Activated T-cell treated with anti-CD3 and anti-CD28 coated beads for 4 hours (primary cell): ENCODE measurements around the gene TCAP.

Experiments used
- DNase-seq: peaks from one replicate; pipeline ENCODE4 v3.0.0-alpha.2; 2020

TCAP gene

GRCh38 chr17:39652587-39653315 is 12.4 kb upstream of the TCAP start:
- no peak for DNase-seq

DNA sequence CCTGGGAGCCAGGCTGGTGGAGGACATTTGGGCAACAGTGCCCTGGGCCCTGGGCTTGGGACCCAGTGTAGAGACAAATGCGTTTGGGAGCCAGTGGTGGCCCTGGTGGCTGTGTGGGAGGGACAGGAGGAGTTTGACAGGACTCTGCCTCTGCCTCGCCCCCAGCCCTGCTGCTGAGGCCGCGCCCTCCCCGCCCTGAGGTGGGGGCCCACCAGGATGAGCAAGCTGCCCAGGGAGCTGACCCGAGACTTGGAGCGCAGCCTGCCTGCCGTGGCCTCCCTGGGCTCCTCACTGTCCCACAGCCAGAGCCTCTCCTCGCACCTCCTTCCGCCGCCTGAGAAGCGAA is 11.9 kb upstream of the TCAP start:
- DNase-seq: no peak

DNA sequence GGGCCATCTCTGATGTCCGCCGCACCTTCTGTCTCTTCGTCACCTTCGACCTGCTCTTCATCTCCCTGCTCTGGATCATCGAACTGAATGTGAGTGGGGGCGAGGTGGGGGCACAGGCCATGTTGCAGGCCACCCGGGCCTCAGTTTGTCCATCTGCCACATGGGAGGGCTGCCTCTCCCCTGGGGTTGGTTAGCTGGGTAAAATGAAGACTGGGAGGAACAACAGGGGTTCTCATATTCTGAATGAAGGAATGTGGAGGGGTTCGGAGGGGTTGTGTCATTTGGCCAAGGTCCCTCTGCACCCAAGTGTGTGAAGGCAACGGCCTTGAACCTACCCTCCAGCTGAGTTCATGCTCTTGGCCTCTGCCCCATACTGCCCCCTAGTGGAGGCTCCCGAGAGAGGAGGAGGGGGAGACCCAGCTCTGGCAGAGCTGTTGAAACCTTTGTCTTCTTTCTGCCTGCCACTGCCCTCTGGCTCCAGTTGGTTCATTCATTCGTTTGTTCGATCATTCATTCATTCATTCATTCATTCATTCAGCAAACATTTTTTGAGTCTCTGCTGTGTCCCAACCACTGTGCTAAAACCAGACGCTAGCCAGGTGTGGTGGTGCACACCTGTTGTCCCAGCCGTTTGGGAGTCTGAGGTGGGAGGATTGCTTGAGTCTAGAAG is 11.4 kb upstream of the TCAP start:
- peak; percentile 72 for DNase-seq

GRCh38 chr17:39655105-39655504 is 10.0 kb upstream of the TCAP start:
- no peak for DNase-seq

DNA sequence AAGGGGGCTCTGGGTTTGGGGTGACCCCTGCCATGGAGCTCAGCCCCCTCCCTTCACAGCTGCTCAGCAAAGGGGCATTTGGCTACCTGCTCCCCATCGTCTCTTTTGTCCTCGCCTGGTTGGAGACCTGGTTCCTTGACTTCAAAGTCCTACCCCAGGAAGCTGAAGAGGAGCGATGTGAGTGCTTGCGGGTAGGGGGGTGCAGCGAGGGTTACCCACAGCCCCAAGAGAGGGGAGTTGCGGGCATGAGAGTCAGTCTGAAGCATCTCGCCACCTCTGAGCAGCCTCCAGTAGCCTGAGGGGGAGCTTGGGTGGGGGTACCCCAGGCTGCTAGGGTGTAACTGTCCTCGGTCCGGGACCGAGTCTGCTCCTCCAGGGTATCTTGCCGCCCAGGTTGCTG is 6.8 kb upstream of the TCAP start:
- DNase-seq: no peak

- DNase-seq: no peak
Observed at GRCh38 chr17:39658760-39659159, 6.4 kb upstream of the TCAP start.

DNA sequence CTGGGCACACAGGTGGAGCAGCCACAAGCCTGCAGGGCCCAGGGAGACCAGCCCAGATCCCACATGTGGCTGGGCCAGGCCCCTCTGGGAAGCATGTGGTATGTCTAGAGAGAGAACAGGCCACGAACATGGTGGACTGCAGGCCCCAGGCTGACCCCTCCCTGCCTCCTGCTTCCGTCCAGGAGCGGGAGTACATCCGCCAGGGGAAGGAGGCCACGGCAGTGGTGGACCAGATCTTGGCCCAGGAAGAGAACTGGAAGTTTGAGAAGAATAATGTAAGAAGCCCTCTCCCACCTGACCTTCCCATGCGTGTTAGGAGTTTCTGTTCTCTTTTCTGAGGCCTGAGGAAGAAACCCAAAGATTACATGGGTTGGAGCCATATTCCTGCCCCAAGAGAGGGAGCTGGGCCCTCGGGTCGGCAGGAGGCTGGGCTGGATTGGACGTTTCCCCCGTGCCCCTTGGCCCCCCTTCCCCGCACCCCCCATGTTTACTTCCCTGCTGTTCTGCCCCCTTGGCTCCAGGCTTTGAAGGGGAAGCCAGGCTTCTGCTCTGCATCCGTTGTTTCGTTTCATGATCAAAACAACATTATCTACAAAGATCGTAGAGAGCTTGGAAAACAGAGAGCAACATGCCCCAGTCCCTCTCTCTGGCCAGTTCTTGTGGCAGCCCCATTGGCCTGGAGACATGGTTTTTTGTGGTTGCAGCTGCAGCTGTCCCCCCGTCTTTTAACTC is 5.7 kb upstream of the TCAP start:
- no peak for DNase-seq

DNA sequence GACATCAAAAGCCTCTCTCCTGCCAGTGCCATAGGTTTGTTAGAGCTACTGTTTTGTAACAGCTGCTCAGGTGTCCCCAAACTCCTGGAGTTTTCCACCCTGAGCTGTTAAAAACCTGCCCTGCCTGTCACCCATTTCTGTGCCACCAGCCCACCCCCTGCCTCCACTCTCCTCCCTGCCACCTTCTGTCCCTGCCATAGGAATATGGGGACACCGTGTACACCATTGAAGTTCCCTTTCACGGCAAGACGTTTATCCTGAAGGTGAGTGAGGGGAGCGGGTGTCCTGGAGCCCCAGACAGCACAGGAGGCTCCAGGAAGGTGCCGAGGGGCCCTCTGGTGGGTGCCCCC is 5.2 kb upstream of the TCAP start:
- no peak for DNase-seq

GRCh38 chr17:39660397-39661385 is 4.5 kb upstream of the TCAP start:
- DNase-seq: no peak

GRCh38 chr17:39661744-39662541 is 3.2 kb upstream of the TCAP start:
- DNase-seq: no peak

DNA sequence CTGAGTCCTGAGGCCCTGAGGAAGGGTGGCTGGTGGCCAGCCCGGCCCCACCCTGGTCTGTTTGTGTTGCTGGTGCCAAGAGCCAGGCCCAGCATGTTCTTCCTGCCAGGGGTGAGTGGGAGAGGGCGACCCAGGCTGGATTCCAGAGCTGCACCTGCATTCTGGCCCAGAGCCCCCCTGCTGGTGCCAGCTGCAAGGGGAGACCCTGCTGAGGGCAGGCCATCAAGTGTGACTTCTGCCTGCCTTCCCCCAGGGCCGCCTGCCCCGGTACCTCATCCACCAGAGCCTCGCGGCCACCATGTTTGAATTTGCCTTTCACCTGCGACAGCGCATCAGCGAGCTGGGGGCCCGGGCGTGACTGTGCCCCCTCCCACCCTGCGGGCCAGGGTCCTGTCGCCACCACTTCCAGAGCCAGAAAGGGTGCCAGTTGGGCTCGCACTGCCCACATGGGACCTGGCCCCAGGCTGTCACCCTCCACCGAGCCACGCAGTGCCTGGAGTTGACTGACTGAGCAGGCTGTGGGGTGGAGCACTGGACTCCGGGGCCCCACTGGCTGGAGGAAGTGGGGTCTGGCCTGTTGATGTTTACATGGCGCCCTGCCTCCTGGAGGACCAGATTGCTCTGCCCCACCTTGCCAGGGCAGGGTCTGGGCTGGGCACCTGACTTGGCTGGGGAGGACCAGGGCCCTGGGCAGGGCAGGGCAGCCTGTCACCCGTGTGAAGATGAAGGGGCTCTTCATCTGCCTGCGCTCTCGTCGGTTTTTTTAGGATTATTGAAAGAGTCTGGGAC is 2.4 kb upstream of the TCAP start:
- no peak for DNase-seq

- no peak for DNase-seq
Observed at GRCh38 chr17:39663340-39663687, 1.8 kb upstream of the TCAP start.

DNA sequence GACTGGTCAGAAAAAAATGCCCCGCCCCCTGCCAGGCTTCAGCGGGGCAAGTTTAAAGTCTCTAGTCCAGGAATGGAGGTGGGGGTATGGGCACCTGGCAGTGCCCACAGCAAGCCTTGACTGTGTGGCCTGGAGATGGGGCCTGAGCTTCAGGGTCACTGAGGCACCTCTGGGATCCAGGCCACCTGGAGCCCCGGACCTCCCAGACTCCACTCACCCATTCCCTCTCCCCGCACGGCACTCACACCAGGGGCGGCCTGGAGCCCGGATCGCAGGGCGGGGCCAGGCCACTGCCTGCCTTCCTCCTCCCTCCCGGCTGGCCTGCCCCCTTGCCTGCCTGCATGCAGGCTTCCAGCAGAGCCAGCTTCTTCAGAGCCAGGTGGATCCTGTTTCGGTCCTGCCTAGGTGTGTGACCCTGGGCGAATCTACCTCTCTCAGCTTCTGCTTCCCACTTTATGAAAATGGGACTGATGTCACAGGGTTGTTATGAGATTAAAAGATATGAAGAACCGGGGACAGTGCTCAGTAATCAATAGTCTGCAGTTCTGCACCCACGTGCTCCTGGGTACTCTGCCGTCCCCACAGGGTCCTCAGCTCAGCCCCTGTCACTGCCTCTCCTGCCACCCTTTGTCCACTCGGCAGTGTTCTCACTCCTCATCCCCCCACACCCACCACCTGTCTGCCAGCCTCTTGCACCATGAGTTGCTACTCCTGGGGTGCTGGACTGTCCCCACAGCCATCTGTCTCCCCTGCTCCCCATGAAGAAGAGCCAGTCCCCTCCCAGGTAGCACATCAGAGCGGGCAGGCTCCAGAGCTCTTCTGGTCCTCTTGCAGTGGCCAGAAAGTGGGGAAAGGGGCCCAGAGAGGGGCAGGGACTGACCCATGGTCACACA is 1.2 kb upstream of the TCAP start:
- DNase-seq: no peak

DNA sequence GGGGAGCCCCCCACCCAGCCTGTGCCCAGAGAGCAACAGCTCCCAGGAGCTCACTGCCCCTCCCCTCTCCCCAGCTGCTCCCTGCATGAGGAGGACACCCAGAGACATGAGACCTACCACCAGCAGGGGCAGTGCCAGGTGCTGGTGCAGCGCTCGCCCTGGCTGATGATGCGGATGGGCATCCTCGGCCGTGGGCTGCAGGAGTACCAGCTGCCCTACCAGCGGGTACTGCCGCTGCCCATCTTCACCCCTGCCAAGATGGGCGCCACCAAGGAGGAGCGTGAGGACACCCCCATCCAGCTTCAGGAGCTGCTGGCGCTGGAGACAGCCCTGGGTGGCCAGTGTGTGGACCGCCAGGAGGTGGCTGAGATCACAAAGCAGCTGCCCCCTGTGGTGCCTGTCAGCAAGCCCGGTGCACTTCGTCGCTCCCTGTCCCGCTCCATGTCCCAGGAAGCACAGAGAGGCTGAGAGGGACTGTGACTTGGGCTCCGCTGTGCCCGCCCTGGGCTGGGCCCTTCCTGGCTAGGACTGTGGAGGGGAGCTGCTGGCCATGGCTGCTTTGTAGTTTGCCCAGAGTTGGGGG is 584 bp downstream of the TCAP start:
- no peak for DNase-seq

DNA sequence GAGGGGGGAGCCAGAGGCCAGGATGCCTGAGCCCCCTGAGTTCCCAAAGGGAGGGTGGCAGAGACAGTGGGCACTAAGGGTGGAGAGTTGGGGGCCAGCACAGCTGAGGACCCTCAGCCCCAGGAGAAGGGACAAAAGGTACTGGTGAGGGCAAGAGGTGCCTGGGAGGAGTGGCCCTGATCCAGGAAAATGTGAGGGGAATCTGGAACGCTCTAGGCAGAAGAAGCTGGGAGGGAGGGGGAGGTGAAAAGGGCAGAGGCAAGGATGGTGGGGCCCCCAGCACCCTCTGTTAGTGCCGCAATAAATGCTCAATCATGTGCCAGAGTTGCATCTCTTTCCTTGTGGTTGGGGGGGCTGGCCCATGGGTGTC is 1.1 kb downstream of the TCAP start:
- DNase-seq: no peak

DNA sequence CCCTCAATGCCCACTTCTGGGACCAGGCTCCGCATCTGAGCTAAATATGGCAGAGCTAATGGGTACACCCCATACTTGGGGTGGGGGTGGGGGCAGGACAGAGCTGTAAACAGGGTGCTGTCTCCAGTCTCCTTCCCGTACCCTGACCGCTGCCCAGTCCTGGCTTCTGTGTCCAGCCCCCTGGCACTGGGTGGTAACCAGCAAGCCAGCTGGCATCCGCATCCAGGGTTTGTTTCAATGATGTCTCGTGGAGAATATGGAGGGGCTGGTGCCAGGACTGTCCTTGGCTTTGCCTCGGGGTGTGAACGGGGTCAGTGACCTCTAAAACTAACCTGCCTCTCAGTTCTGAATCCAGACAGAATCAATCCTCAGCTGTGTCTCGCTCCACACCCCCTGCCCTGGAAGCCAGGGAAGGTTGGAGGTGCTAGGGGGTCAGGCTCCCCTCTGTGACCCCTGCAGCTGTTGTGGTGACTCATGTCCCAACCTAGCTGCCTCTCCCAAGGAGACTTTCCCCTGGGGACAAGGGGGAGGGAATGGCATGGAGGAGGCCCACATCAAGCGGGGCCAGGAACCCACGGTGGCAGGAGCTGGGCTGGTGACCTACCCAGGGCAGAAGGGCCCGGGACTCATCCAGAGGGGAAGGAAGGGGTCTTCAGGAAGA is 1.6 kb downstream of the TCAP start:
- no peak for DNase-seq

GRCh38 chr17:39667262-39667944 is 2.3 kb downstream of the TCAP start:
- no peak for DNase-seq

DNA sequence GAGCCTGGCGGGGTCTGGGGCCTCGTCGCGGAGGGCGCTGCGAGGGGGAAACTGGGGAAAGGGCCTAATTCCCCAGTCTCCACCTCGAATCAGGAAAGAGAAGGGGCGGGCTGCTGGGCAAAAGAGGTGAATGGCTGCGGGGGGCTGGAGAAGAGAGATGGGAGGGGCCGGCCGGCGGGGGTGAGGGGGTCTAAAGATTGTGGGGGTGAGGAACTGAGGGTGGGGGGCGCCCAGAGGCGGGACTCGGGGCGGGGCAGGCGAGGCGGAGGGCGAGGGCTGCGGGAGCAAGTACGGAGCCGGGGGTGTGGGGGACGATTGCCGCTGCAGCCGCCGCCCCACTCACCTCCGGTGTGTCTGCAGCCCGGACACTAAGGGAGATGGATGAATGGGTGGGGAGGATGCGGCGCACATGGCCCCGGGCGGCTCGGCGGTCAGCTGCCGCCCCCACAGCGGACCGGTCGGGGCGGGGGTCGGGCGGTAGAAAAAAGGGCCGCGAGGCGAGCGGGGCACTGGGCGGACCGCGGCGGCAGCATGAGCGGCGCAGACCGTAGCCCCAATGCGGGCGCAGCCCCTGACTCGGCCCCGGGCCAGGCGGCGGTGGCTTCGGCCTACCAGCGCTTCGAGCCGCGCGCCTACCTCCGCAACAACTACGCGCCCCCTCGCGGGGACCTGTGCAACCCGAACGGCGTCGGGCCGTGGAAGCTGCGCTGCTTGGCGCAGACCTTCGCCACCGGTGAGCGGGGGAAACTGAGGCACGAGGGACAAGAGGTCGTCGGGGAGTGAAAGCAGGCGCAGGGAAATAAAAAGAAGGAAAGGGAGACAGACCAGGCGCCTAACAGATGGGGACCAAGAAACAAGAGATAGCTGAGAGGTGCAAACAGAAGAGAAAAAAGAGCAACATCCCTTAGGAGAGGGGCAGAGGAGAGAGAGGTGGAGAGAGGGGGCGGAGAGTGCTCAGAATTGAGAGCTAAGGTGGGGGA is 3.1 kb downstream of the TCAP start, which contains the start of gene PNMT:
TSS of gene PNMT (plus strand) at position 509 of the 980 bp plus-strand sequence. CDS start at position 532, 23 bp downstream.
- peak; percentile 61 for DNase-seq
